Activated naive CD8-positive, alpha-beta T cell treated with anti-CD3 and anti-CD28 coated beads, Interleukin-2, amount 10 ng/mL, durations not matched to agents 7 days and 5 days (primary cell): Measurements from ENCODE around the gene TRAF3IP3. TPM values are rescaled to one million over a fixed set of nuclear protein-coding genes. Genes with fewer than 3 reads are reported as not detected.
A peak's percentile ranks its signal among the peaks of the same experiment; 100 is the strongest.

Experiments
- ATAC-seq: fragments of 150-1000 bp; cut with Tn5 transposase; one replicate; pipeline ENCODE4 v1.10.0; 2021; ENCODE audit warnings: low read depth, moderate library complexity
- POLR2A ChIA-PET: fragments of 350-600 bp; sonication (Branson Sonifier 250); formaldehyde crosslinking; loops from one replicate; lab custom pipeline; 2021; ENCODE audit warnings: antibody characterized with exemption; lab: Charles Lee
- DNase-seq: peaks from one replicate; pipeline ENCODE4 v3.0.0; 2021
- H3K27ac Mint-ChIP-seq: one replicate; pipeline ENCODE4 v1.8.0; 2022; ENCODE audit warnings: mild to moderate bottlenecking, mixed read lengths
- H3K27me3 Mint-ChIP-seq: one replicate; pipeline ENCODE4 v1.8.0; 2022; ENCODE audit warnings: mild to moderate bottlenecking, moderate library complexity, mixed read lengths
- H3K36me3 Mint-ChIP-seq: one replicate; pipeline ENCODE4 v1.8.0; 2021; ENCODE audit warnings: mild to moderate bottlenecking, mixed read lengths
- H3K4me1 Mint-ChIP-seq: one replicate; pipeline ENCODE4 v1.8.0; 2021; ENCODE audit warnings: mixed read lengths
- H3K4me3 Mint-ChIP-seq: one replicate; pipeline ENCODE4 v1.8.0; 2022; ENCODE audit warnings: mild to moderate bottlenecking, moderate library complexity, mixed read lengths
- H3K9me3 Mint-ChIP-seq: one replicate; pipeline ENCODE4 v1.8.0; 2021; ENCODE audit warnings: mixed read lengths
- total RNA-seq, 2 experiments: library from RNA; stranded (reverse); gene quantifications; one replicate each; pipeline ENCODE4 v1.2.3, GENCODE V29; 2021

TRAF3IP3 gene
- total RNA-seq, 2 experiments from 2014 or later: 392 to 403 TPM

DNA sequence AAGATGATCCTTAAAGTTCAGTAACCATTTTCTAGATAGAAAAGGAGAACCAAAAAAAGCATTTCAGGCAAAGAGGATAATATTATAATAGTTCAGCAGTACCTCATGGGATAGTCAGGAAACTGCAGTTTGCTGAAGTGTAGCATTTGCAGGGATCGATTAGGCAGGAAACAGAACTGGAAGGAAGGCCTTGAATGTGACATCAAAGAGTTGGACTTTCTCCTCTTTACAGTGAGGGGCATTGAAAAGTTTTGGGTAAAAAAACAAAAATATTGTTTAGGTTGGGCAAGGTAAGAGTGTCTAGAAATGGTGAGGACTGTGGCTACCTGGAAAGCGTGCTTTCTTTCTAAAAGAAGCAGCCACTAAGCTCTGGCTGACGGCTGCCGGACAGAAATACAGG is 58.0 kb downstream of the TRAF3IP3 start:
- no peaks in the 10 kb centered on the region for H3K36me3 Mint-ChIP-seq
- no peaks in the 10 kb centered on the region for H3K4me1 Mint-ChIP-seq
- H3K9me3 Mint-ChIP-seq: no peaks in the 10 kb centered on the region
- ATAC-seq: no peak
- H3K4me3 Mint-ChIP-seq: no peak overlapping the region
- peaks cover 4% of the 10 kb centered on the region for H3K27me3 Mint-ChIP-seq
- no peak overlapping the region for H3K27ac Mint-ChIP-seq
- POLR2A ChIA-PET: no interaction called here
- no peak for DNase-seq

DNA sequence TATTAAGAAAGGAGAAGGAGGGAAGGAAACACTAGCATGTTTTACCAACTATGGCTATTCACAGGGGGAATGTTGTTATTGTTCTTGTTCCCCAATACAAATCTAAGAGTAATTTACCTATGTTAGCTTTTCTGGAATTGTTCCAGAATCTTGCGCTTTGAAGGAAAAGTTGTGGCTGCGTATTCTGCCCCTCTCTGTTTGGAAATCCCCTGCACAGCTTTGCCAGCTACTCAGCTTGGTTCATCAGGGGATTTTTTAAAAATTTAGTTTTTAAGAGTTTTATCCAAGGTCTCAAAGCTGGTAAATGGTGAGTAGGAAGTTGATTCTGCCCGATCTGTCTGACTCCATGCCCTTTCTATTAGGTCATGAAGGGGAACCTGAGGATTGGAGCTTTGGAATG is 59.6 kb downstream of the TRAF3IP3 start:
- Mint-ChIP-seq H3K9me3 (no peaks in the 10 kb centered on the region), H3K4me1 (no peaks in the 10 kb centered on the region), H3K27me3 (peaks cover 7% of the 10 kb centered on the region), H3K4me3 (no peak overlapping the region), H3K27ac (no peak overlapping the region), H3K36me3 (no peaks in the 10 kb centered on the region)
- ATAC-seq (no peak), DNase-seq (no peak)
- POLR2A ChIA-PET: no interaction called here

DNA sequence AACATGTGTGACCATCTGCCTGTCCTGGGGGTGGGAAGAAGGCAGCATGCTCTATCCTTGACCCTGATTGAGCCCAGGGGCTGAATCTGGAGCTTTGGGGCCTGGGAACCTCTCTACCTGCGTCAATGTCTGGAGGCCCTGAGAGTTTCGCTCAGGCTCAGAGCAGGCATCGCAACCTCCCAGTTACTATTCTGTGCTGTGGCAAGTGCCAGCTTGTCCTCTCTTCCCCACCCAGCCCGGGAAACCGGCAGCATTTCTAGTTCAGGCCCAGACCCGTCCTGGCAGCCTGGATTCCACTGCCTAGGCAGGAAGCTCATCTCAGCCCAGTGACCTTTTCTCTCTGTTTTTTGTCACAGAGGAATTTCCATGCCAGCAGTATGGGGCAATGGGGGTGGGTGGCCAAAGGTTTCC is 60.1 kb downstream of the TRAF3IP3 start:
- Mint-ChIP-seq H3K36me3 (no peaks in the 10 kb centered on the region), H3K4me3 (no peak overlapping the region), H3K27ac (peak overlapping the region; percentile 59), H3K4me1 (no peaks in the 10 kb centered on the region), H3K27me3 (peaks cover 4% of the 10 kb centered on the region), H3K9me3 (no peaks in the 10 kb centered on the region)
- POLR2A ChIA-PET: no interaction called here
- ATAC-seq (no peak), DNase-seq (no peak)

DNA sequence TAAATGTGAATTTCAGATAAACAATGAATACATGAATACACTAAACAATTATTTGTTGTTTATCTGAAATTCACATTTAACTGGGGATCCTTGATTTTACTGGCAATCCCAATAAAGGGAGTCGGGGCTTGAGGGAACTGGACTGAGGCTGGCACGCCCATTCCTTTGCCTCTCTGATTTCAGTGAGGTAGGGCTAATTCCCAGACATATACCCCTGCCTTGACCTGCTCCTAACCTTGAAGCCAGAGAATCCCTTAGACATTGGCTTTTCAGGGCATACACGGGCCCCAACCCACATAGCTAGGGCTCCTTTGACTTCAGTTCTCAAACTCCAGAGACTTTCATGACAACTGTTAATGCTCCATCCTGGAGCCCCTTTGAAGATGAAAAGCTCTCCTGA is 61.1 kb downstream of the TRAF3IP3 start:
- no peak for ATAC-seq
- Mint-ChIP-seq H3K4me1 (no peaks in the 10 kb centered on the region), H3K4me3 (no peak overlapping the region), H3K27me3 (peaks cover 9% of the 10 kb centered on the region), H3K9me3 (no peaks in the 10 kb centered on the region), H3K36me3 (no peaks in the 10 kb centered on the region), H3K27ac (no peak overlapping the region)
- POLR2A ChIA-PET: no interaction called here
- DNase-seq: no peak

DNA sequence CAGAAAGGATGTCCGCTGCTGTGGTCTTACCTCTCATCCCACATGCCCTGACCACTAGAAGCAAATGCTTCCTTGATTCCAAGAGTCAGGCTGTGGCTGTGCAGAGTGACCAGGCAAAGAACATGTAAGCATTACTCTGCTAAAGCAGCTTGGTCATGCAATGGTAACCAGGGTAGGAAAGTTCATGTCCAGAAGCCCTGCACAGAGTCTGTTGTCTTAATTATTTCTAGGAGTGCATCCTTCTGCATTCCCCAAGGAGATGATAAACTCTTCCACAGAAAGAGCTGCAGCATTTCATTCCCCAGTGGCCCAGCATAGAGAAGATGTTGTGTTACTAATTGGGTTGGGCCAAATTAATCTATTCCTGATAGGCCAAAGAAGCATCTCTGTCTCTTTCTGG is 61.8 kb downstream of the TRAF3IP3 start:
- no peak overlapping the region for H3K27ac Mint-ChIP-seq
- peaks cover 2% of the 10 kb centered on the region for H3K4me1 Mint-ChIP-seq
- POLR2A ChIA-PET: no interaction called here
- H3K36me3 Mint-ChIP-seq: no peaks in the 10 kb centered on the region
- ATAC-seq: no peak
- no peak overlapping the region for H3K4me3 Mint-ChIP-seq
- H3K27me3 Mint-ChIP-seq: peaks cover 10% of the 10 kb centered on the region
- DNase-seq: no peak
- H3K9me3 Mint-ChIP-seq: no peaks in the 10 kb centered on the region

DNA sequence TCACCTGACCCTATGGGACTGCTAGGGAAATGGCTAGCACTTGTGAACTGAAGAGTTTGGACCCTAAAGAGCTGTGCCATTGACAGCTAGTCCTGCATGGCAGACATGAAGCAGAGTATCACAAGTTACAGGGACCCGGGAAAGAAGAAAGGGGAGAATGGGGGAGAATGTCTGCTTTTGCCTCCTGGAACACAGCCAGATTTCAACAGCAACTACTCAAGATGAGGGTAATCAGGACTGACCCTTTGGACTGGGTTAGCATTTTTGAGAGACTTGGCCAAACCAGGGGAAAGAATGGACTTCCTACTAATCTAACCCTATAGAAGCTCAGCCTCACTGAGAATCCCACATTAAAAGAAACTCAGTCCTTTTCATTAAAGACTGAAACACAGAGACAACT is 63.2 kb downstream of the TRAF3IP3 start:
- peaks cover 10% of the 10 kb centered on the region for H3K27me3 Mint-ChIP-seq
- H3K9me3 Mint-ChIP-seq: no peaks in the 10 kb centered on the region
- H3K27ac Mint-ChIP-seq: no peak overlapping the region
- H3K4me1 Mint-ChIP-seq: peaks cover 6% of the 10 kb centered on the region
- no peaks in the 10 kb centered on the region for H3K36me3 Mint-ChIP-seq
- no peak overlapping the region for H3K4me3 Mint-ChIP-seq
- POLR2A ChIA-PET: no interaction called here
- ATAC-seq (no peak), DNase-seq (no peak)

DNA sequence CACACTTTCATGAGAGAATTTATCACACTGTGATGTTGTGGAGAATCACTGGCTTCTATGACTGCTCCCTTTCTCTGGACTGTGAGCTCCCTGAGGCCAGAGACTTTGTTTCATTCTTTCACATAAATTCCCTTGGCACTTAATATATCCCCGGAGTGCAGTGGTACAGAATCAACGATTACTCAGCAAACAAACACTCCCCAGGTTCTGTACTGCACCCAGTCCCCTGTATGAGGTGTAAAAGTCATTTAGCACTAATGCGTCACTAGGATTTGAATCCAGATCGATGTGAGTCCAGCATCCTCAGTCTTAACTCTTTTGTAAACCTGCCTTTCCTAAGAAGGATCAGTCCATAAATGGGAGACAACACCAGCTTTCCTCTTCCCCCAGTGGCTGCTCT is 65.1 kb downstream of the TRAF3IP3 start:
- no peak for ATAC-seq
- Mint-ChIP-seq H3K4me1 (peaks cover 6% of the 10 kb centered on the region), H3K27ac (no peak overlapping the region), H3K27me3 (peaks cover 10% of the 10 kb centered on the region), H3K9me3 (no peaks in the 10 kb centered on the region), H3K4me3 (no peak overlapping the region), H3K36me3 (no peaks in the 10 kb centered on the region)
- POLR2A ChIA-PET: no interaction called here
- no peak for DNase-seq

DNA sequence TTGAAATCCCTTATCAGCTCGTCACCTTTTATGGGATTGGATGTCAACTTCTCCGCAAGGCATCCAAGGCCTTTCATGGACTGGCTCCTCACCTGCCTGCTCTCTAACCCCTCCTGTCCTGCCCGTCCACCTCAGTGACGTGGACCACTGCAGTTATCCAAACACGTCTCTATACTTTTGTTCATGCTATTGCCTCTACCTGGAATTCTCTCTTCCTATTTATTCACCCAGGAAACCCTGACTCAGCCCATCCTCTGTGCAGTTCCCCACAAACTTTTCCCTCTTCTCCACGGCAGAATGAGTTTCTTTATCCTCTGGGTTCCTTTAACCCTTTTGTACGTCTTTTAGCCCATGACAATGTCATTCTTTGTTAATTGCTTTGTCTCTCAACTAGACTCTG is 66.9 kb downstream of the TRAF3IP3 start:
- H3K36me3 Mint-ChIP-seq: peaks cover 1% of the 10 kb centered on the region
- H3K4me3 Mint-ChIP-seq: no peak overlapping the region
- no peak overlapping the region for H3K27ac Mint-ChIP-seq
- no peaks in the 10 kb centered on the region for H3K9me3 Mint-ChIP-seq
- POLR2A ChIA-PET: interaction anchor here (2.1 kb wide), 1 partner anchor 54 kb away, joined by 10 read pairs; no protein-coding TSS in a partner anchor
- ATAC-seq: no peak
- peaks cover 15% of the 10 kb centered on the region for H3K4me1 Mint-ChIP-seq
- DNase-seq: no peak
- H3K27me3 Mint-ChIP-seq: peaks cover 10% of the 10 kb centered on the region

DNA sequence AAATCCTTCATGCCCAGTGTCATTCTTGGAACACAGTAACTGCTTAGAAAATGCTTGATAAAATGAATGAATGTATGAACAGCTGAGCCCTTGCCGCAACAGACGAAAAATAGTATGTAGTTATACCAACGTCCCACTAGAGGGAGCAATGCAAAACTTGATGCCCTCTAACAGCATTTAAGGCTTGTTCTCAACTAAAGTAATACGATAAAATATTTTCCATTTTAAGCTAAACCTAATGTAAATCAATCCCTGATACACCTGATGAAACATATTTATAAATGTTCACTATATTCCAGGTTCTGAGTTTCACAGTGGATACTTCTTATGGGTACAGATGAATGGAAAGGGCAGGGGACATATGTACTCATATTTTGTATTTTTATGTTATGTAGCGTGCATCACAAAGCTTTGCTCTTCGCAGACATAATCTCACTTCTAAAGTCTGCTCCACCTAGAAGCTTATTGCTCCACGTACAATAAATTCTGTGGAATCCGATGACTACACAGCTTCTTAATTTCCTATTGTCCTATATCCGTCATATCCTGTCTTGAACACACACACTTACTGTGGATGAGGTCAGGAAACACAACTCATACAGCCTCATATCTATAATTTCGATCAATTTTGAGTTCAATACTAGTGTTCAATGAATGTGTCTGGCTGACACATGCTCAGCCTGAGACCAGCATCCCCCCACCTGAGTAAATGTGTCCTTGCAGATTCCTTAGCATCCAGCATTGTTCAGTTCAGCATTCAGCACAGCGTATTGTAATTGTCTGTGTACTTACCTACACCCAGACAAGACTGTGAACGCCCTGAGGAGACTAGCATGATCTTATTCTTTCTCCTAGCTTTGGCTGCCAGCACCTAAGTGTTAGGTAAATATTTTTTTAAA is 67.5 kb downstream of the TRAF3IP3 start:
- peaks cover 10% of the 10 kb centered on the region for H3K27me3 Mint-ChIP-seq
- no peak overlapping the region for H3K27ac Mint-ChIP-seq
- peak; percentile 38 for ATAC-seq
- no peak overlapping the region for H3K4me3 Mint-ChIP-seq
- peaks cover 1% of the 10 kb centered on the region for H3K36me3 Mint-ChIP-seq
- POLR2A ChIA-PET: interaction anchor here (2.1 kb wide), 1 partner anchor 54 kb away, joined by 10 read pairs; no protein-coding TSS in a partner anchor
- no peaks in the 10 kb centered on the region for H3K9me3 Mint-ChIP-seq
- peaks cover 15% of the 10 kb centered on the region for H3K4me1 Mint-ChIP-seq
- no peak for DNase-seq

DNA sequence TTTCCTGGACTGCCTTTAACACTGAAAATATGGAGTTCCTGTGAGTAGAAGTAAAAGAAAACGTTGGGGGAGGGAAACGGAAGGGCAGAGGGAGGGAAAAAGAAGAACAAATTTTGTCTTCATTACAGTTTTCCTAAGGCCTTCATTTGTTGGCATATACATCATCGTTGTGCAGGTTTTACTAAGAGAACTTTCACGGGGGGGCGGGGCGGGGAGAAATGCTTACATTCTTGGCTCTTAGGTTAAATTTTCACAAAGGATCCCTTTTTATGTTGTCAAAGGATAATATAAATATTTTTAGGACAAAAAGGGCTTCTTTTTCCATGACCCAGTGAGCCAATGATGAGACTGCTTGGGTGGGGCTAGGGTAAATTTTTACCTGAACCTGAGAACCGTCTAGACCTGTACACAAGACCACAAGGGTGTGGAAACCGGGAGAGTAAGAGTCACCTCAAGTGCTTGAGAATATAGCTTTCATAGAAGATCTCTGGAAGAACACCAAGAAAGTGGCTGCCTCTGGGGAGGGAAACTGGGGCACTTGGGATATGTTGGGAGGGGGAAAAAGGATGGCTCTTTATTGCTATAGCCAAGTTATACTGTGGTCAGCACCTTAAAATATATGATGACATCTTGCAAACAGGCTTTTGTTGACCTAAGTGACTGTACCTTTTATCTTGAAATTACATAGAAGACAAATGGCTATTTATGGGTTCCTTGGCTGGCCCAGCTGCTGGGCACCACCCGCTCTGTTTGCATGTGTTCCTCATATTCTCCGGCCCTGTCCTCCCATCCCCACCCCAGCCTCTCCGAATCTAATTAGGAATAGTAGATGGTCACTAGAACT is 70.0 kb downstream of the TRAF3IP3 start:
- H3K4me1 Mint-ChIP-seq: peaks cover 30% of the 10 kb centered on the region
- H3K9me3 Mint-ChIP-seq: no peaks in the 10 kb centered on the region
- no peak for ATAC-seq
- no peak for DNase-seq
- H3K4me3 Mint-ChIP-seq: no peak overlapping the region
- peaks cover 4% of the 10 kb centered on the region for H3K36me3 Mint-ChIP-seq
- H3K27me3 Mint-ChIP-seq: peaks cover 5% of the 10 kb centered on the region
- no peak overlapping the region for H3K27ac Mint-ChIP-seq
- POLR2A ChIA-PET: no interaction called here

DNA sequence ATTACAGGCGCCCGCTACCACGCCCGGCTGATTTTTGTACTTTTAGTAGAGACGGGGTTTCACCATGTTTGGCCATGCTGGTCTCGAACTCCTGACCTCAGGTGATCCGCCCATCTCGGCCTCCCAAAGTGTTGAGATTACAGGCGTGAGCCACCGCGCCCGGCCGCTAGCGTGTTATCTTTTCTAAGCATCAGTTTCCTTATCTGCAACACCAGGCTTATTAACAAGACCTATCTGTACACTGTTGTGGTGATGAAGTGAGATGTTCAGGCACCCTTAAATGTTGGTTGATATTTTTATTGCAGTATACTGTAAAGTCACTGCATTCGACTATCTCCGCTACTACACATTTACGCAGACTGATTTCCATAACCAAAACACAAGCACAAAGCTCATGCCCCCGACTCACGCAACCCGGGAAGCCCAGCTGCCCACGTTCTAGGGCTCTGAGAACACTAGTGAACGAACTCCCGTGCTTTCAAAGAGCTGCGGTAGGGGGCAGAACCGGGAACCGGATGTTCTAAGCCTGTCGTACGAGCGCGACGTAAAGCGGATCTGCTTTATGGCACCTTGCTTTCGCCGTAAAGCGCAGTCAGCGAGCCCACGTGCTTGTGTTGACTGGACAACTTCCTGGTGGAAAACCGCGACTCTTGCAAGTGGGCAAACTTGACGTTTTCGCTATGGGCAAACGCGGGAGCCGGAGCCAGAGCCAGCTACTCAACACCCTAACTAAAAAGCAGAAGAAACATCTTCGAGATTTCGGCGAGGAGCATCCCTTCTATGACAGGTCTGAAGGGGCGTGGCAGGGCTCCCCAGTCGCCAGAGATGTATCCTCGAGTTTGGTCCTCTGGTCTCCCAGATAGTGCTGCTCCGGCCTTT is 71.8 kb downstream of the TRAF3IP3 start, which contains the start of gene UTP25:
UTP25 (plus strand) TSS at position 589 of the 879 bp plus-strand sequence; CDS start at position 681, 92 bp downstream.
- Mint-ChIP-seq H3K9me3 (no peaks in the 10 kb centered on the region), H3K4me3 (peak within 1 kb of the TSS; percentile 85), H3K36me3 (peaks cover 7% of the 10 kb centered on the region), H3K27me3 (no peaks in the 10 kb centered on the region), H3K4me1 (peaks cover 31% of the 10 kb centered on the region), H3K27ac (peak within 1 kb of the TSS; percentile 92)
- peak; percentile 88 for DNase-seq
- ATAC-seq: peak; percentile 89
- POLR2A ChIA-PET: interaction anchor here (0.8 to 1.1 kb wide), 8 partner anchors 10 to 71 kb away, joined by 3 to 8 read pairs (median 4); partner anchors contain the start of genes C1orf74 and TRAF3IP3

DNA sequence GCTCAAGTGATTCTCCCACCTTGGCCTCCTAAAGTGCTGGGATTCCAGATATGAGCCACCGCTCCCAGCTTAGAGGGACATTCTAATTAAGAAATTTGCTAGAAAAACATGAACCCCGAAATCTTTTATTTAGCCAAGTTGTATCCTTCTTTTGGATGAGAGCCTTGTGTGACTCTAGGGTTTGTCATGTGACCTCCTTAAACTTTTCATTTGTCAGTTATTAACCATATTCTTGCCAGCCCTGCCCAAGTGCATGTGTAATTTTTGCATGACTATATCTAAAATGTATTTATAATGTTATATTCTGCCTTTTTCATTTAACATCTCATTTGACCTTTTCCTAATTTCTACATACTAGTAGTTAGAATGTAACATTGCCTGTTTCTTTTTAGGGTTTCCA is 73.9 kb downstream of the TRAF3IP3 start:
- POLR2A ChIA-PET: no interaction called here
- Mint-ChIP-seq H3K9me3 (no peaks in the 10 kb centered on the region), H3K36me3 (peaks cover 17% of the 10 kb centered on the region), H3K4me3 (peak overlapping the region; percentile 77), H3K27ac (no peak overlapping the region), H3K27me3 (no peaks in the 10 kb centered on the region), H3K4me1 (peaks cover 31% of the 10 kb centered on the region)
- ATAC-seq (no peak), DNase-seq (no peak)

DNA sequence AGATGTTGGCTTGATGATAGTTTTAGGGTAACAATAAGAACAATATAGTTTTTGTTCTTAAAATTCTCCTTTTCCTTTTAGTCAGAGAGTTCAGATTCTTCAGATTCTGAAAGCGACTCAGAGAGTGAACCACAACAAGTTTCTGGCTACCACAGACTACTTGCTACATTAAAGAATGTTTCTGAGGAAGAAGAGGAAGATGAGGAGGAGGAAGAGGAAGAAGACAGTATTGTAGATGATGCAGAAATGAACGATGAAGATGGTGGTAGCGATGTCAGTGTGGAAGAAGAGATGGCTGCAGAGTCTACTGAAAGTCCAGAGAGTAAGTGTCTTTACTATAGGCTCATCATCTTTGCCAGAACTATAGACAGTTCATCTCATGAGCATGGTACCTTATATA is 74.9 kb downstream of the TRAF3IP3 start:
- ATAC-seq: no peak
- Mint-ChIP-seq H3K9me3 (no peaks in the 10 kb centered on the region), H3K27me3 (no peaks in the 10 kb centered on the region), H3K36me3 (peaks cover 22% of the 10 kb centered on the region), H3K27ac (no peak overlapping the region), H3K4me1 (peaks cover 34% of the 10 kb centered on the region), H3K4me3 (no peak overlapping the region)
- POLR2A ChIA-PET: no interaction called here
- DNase-seq: no peak
